Activated CD4-positive, alpha-beta memory T cell treated with anti-CD3 and anti-CD28 coated beads for 36 hours (primary cell): ENCODE measurements around the gene KAT2B. TPM values are rescaled to one million over a fixed set of nuclear protein-coding genes. Genes with fewer than 3 reads are reported as not detected.

ENCODE experiments used
- CTCF ChIA-PET: fragments of 350-600 bp; sonication (Branson Sonifier 250); formaldehyde crosslinking; loops from one replicate; lab custom pipeline; 2021; ENCODE audit warnings: antibody characterized with exemption, inconsistent platforms; lab: Charles Lee
- POLR2A ChIA-PET: fragments of 350-600 bp; sonication (Branson Sonifier 250); formaldehyde crosslinking; loops from one replicate; lab custom pipeline; 2021; ENCODE audit warnings: antibody characterized with exemption; lab: Charles Lee
- DNase-seq: peaks from one replicate; pipeline ENCODE4 v3.0.0-alpha.2; 2020
- H3K27ac Mint-ChIP-seq: one replicate; pipeline ENCODE4 v1.8.0; 2021; ENCODE audit warnings: mixed read lengths
- H3K27me3 Mint-ChIP-seq: one replicate; pipeline ENCODE4 v1.8.0; 2021; ENCODE audit warnings: mixed read lengths
- H3K36me3 Mint-ChIP-seq: one replicate; pipeline ENCODE4 v1.8.0; 2021; ENCODE audit warnings: mixed read lengths
- H3K4me1 Mint-ChIP-seq: one replicate; pipeline ENCODE4 v1.8.0; 2021; ENCODE audit warnings: low read depth, mixed read lengths
- H3K4me3 Mint-ChIP-seq: one replicate; pipeline ENCODE4 v1.8.0; 2021; ENCODE audit warnings: mild to moderate bottlenecking, mixed read lengths
- H3K9me3 Mint-ChIP-seq: one replicate; pipeline ENCODE4 v1.8.0; 2021; ENCODE audit warnings: mixed read lengths
- intact Hi-C: fragments of 100-400 bp; cut with micrococcal nuclease; formaldehyde crosslinking; loops from one replicate; pipeline ENCODE4 v1.15.1; 2023
- total RNA-seq, 2 experiments: library from RNA; stranded (reverse); gene quantifications; one replicate each; pipeline ENCODE4 v1.2.3, GENCODE V29; 2021

The KAT2B gene
- total RNA-seq, 2 experiments from 2014 or later, result 43.4 to 49.0 TPM

DNA sequence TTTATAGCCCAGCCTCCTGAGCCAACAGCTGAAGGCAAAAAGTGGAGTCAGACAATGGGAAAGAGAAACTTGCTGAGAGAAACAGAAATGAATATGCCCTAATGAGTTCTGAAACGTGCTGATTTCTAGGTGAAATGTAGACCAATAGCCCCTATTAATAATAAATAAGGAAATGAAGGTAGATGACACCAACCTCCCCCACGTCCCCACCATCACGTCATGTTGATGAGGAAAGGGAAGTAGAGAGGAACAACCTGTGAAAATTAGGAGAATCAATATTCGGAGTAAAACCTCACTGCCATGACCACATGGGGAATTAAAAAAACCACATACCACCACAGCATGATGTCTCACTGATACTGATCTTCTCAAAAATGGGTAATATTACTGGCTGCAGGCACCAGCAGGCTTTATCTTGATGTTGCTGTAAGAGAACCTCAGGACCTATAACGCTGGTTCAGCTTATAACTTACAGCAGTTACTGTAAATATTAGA is 64.0 kb downstream of the KAT2B start:
- peak overlapping the region; percentile 89 for H3K27ac Mint-ChIP-seq
- DNase-seq, result peak; percentile 62
- ChIA-PET POLR2A (interaction anchor here (0.9 to 2.4 kb wide), 6 partner anchors 20 to 82 kb away, joined by 3 to 13 read pairs (median 6); partner anchors contain the start of genes KAT2B and SGO1), CTCF (interaction anchor here (0.9 to 2.6 kb wide), 2 partner anchors 10 to 64 kb away, joined by 4 to 9 read pairs; partner anchors contain the start of gene KAT2B)
- H3K9me3 Mint-ChIP-seq, result no peaks in the 10 kb centered on the region
- peaks cover 70% of the 10 kb centered on the region for H3K4me1 Mint-ChIP-seq
- H3K4me3 Mint-ChIP-seq, result peak overlapping the region; percentile 57
- no peaks in the 10 kb centered on the region for H3K27me3 Mint-ChIP-seq
- intact Hi-C loops, result loop anchor here (1.0 to 5.0 kb wide), 6 partner anchors 43 to 173 kb away; partner anchors contain the start of gene RAB5A
- peaks cover 7% of the 10 kb centered on the region for H3K36me3 Mint-ChIP-seq

DNA sequence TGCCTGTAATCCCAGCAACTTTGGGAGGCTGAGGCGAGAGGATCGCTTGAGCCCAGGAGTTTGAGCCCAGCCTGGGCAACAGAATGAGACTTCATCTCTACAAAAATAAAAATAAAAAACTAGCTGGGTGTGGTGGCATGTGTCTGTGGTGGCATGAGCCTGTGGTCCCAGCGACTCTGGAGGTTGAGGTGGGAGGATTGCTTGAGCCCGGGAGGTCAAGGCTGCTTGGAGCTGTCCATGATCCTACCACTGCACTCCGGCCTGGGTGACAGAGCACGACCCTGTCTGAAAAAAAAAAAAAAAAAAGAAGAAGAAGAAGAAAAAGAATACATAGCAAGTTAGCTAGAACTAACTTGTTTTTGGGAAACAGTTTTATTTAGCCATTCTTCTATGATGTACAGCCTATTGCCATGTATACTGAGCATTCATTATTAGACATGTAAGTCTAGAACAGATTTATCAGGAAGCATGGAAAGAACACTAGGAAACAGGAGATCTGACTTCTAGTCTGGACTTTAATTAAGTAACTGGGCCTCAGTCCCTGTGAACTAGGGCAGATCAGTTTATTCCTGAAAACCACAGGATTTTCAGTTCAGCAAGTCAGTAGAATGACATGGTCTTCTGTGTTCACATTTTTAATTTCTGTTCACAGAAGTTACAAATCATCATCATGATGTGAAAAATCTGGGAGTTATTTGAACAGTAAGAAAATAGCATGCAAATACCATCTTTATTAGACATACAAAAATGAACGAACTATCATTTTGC is 65.5 kb downstream of the KAT2B start:
- H3K4me1 Mint-ChIP-seq, result peaks cover 56% of the 10 kb centered on the region
- POLR2A ChIA-PET, result interaction anchor here (1.2 kb wide), 1 partner anchor 13 kb away, joined by 3 read pairs; no protein-coding TSS in a partner anchor
- no peaks in the 10 kb centered on the region for H3K27me3 Mint-ChIP-seq
- H3K9me3 Mint-ChIP-seq, result no peaks in the 10 kb centered on the region
- H3K36me3 Mint-ChIP-seq, result peaks cover 9% of the 10 kb centered on the region
- intact Hi-C loops, result no loop called here
- no peak overlapping the region for H3K4me3 Mint-ChIP-seq
- peak overlapping the region; percentile 10 for H3K27ac Mint-ChIP-seq
- DNase-seq, result no peak
- CTCF ChIA-PET, result interaction anchor here (0.9 to 2.6 kb wide), 2 partner anchors 12 to 65 kb away, joined by 3 to 9 read pairs; partner anchors contain the start of gene KAT2B

DNA sequence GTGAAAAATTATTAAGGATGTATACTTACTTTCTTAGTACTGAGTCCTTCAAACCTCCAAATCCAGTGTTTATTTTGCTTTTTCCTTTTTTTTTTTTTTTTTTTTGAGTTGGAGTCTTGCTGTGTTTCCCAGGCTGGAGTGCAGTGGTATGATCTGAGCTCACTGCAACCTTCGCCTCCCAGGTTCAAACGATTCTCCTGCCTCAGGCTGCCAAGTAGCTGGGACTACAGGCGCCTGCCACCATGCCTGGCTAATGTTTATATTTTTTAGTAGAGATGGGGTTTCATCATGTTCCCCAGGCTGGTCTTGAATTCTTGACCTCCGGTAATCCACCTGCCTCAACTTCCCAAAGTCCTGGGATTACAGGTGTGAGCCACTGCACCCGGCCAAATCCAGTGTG is 67.5 kb downstream of the KAT2B start:
- intact Hi-C loops, result no loop called here
- no peaks in the 10 kb centered on the region for H3K9me3 Mint-ChIP-seq
- POLR2A ChIA-PET, result interaction anchor here (1.5 kb wide), 1 partner anchor 66 kb away, joined by 4 read pairs; no protein-coding TSS in a partner anchor
- CTCF ChIA-PET, result no interaction called here
- peaks cover 44% of the 10 kb centered on the region for H3K4me1 Mint-ChIP-seq
- H3K27me3 Mint-ChIP-seq, result no peaks in the 10 kb centered on the region
- no peak overlapping the region for H3K27ac Mint-ChIP-seq
- H3K4me3 Mint-ChIP-seq, result no peak overlapping the region
- no peak for DNase-seq
- H3K36me3 Mint-ChIP-seq, result peaks cover 18% of the 10 kb centered on the region

DNA sequence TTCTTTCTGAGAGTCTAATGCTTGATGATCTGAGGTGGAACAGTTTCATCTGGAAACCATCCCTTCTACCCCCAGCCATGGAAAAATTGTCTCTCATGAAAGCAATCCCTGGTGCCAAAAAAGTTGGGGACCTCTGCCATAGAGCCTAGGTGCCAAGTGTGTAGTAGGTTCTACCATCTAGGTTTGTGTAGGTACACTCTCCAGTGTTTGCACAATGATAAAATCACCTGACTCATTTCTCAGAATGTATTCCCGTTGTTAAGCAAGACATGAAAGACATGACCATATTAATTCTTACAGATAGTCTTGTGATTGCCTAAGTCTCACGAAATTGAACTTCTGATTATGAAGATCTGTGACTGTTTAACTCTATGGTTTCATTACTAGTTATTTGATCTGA is 68.6 kb downstream of the KAT2B start:
- Mint-ChIP-seq H3K36me3 (peaks cover 24% of the 10 kb centered on the region), H3K4me3 (no peak overlapping the region), H3K27me3 (no peaks in the 10 kb centered on the region), H3K27ac (peak overlapping the region; percentile 2), H3K4me1 (peaks cover 32% of the 10 kb centered on the region), H3K9me3 (no peaks in the 10 kb centered on the region)
- POLR2A ChIA-PET, result no interaction called here
- intact Hi-C loops, result no loop called here
- DNase-seq, result no peak
- CTCF ChIA-PET, result interaction anchor here (0.6 kb wide), 1 partner anchor 9 kb away, joined by 3 read pairs; no protein-coding TSS in a partner anchor

DNA sequence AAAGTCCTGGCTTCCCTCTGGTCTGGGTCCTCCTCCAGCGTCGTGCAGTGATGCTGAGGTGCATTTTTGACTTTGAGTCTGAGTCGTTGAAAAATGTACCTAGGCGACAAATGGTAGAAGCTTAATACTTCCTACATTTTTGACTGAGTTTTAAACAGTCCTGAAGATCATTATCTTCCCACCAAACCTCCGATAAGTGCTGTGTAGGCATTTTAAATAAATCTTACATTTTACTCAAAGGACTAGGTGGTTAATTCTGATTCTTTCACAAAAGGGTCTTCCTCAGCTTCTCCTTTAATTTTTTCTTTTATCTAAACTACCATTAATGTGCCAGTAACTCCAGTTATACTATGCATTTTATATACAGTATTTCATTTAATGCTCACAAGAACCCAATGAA is 70.6 kb downstream of the KAT2B start:
- H3K9me3 Mint-ChIP-seq, result no peaks in the 10 kb centered on the region
- CTCF ChIA-PET, result no interaction called here
- no peaks in the 10 kb centered on the region for H3K27me3 Mint-ChIP-seq
- peaks cover 16% of the 10 kb centered on the region for H3K4me1 Mint-ChIP-seq
- H3K36me3 Mint-ChIP-seq, result peaks cover 31% of the 10 kb centered on the region
- DNase-seq, result no peak
- H3K4me3 Mint-ChIP-seq, result no peak overlapping the region
- POLR2A ChIA-PET, result interaction anchor here (0.5 kb wide), 1 partner anchor 84 kb away, joined by 4 read pairs; no protein-coding TSS in a partner anchor
- H3K27ac Mint-ChIP-seq, result no peak overlapping the region
- intact Hi-C loops, result no loop called here

DNA sequence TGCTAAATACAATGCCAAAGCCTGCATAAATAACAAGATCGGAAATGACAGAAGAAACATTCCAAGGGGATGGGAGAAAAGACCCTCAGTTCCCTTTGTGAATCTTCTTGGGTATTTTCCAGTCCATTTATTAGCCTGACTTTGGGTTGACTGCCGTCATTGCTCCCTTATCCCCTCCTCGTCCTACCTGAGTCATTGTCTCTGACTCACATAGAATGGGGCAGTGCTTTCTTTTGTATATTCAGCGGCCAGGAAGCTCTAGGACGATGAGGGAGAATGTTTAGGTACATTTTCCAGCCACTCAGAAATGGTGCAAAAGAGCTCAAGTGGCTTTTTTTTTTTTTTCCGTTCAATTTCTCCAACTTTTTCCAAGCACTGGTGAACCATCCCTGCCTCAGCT is 71.6 kb downstream of the KAT2B start:
- Mint-ChIP-seq H3K4me3 (no peak overlapping the region), H3K27ac (no peak overlapping the region), H3K9me3 (no peaks in the 10 kb centered on the region), H3K4me1 (peaks cover 7% of the 10 kb centered on the region), H3K27me3 (no peaks in the 10 kb centered on the region), H3K36me3 (peaks cover 41% of the 10 kb centered on the region)
- DNase-seq, result no peak
- ChIA-PET CTCF (no interaction called here), POLR2A (no interaction called here)
- intact Hi-C loops, result no loop called here

DNA sequence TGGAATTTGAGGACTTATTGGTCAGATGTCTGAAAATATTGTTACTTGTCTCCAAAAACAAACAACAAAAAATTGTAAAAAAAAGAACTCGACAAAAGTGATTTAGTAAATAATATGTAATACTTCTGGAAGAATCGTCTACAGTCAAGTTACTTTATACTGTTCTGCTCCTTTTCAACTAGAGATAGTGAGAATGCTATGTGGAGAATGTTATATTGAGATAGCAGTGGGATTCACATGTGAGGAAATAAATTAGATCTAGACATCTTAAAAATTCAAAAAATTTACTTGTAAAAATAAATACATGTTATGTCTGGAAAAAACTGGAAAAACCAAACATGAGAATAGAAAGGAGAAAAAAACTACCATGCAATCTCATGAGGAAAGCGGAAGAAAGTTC is 80.8 kb downstream of the KAT2B start:
- CTCF ChIA-PET, result no interaction called here

DNA sequence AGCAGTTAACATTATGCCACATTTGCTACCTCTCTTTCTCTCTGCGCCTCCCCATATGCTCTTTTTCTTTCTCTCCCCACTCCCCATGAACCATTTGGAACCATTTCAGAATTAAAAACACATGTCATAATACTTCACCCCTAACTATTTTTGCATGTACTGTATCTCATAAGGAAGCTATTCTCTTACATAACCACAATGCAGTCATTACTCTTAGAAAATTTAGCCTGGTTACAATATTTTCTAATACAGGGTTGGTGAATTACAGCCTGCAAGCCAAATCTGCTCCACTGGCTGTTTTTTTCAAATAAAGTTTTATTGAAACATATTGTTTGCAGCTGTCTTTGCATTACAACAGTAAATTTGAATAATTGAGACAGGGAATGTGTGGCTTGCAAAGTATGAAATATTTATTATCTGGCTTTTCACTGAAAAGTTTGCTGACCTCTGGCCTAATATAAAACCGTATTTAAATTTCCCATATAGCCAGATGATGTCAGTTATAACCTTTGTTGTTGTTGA is 82.9 kb downstream of the KAT2B start:
- no peak overlapping the region for H3K4me3 Mint-ChIP-seq
- no peak overlapping the region for H3K27ac Mint-ChIP-seq
- no peak for DNase-seq
- POLR2A ChIA-PET, result no interaction called here
- CTCF ChIA-PET, result no interaction called here
- H3K4me1 Mint-ChIP-seq, result no peaks in the 10 kb centered on the region
- H3K36me3 Mint-ChIP-seq, result peaks cover 40% of the 10 kb centered on the region
- H3K9me3 Mint-ChIP-seq, result no peaks in the 10 kb centered on the region
- H3K27me3 Mint-ChIP-seq, result no peaks in the 10 kb centered on the region
- intact Hi-C loops, result no loop called here

More for the DNA sequence above, 80.8 kb downstream of the KAT2B start:
- Mint-ChIP-seq H3K9me3 (no peaks in the 10 kb centered on the region), H3K27me3 (no peaks in the 10 kb centered on the region), H3K4me1 (no peaks in the 10 kb centered on the region), H3K36me3 (peaks cover 52% of the 10 kb centered on the region), H3K4me3 (no peak overlapping the region), H3K27ac (no peak overlapping the region)
- no peak for DNase-seq
- POLR2A ChIA-PET, result no interaction called here
- intact Hi-C loops, result no loop called here

DNA sequence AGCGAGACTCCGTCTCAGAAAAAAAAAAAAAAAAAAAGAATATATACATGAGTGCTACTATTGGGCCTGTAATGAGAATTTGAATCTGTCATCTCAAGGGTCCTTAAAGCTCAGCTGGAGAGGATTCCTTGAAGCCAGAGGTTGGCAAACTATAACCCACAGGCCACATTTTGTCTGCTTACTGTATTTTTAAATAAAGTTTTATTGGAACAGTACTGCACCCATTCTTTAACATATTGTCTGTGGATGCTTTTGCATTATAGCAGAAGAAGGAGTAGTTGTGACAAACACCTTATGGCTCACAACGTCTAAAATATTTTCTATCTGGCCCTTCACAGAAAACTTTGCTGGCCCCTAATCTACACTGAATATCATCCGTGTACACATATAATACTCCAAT is 85.0 kb downstream of the KAT2B start:
- intact Hi-C loops, result no loop called here
- H3K27ac Mint-ChIP-seq, result no peak overlapping the region
- H3K4me3 Mint-ChIP-seq, result no peak overlapping the region
- H3K9me3 Mint-ChIP-seq, result no peaks in the 10 kb centered on the region
- no peak for DNase-seq
- peaks cover 42% of the 10 kb centered on the region for H3K36me3 Mint-ChIP-seq
- CTCF ChIA-PET, result no interaction called here
- no peaks in the 10 kb centered on the region for H3K27me3 Mint-ChIP-seq
- no peaks in the 10 kb centered on the region for H3K4me1 Mint-ChIP-seq
- POLR2A ChIA-PET, result no interaction called here

DNA sequence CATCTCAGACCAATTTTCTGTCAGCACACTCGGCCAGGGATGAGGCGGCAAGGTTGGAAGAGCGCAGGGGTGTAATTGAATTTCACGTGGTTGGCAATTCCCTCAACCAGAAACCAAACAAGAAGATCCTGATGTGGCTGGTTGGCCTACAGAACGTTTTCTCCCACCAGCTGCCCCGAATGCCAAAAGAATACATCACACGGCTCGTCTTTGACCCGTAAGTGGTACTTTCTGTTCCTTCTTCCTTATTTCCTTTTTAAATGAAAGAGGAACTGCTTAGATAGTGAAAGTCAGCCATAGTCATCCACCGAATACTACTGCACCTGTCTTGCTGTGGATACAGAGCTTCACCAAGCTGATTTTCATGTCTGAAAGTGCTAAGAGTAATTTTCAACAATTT is 85.7 kb downstream of the KAT2B start:
- CTCF ChIA-PET, result interaction anchor here (0.6 kb wide), 1 partner anchor 109 kb away, joined by 4 read pairs; no protein-coding TSS in a partner anchor
- POLR2A ChIA-PET, result interaction anchor here (0.5 kb wide), 1 partner anchor 46 kb away, joined by 4 read pairs; no protein-coding TSS in a partner anchor
- Mint-ChIP-seq H3K36me3 (peaks cover 42% of the 10 kb centered on the region), H3K27ac (no peak overlapping the region), H3K4me1 (no peaks in the 10 kb centered on the region), H3K27me3 (no peaks in the 10 kb centered on the region), H3K4me3 (no peak overlapping the region), H3K9me3 (no peaks in the 10 kb centered on the region)
- no peak for DNase-seq
- intact Hi-C loops, result no loop called here

DNA sequence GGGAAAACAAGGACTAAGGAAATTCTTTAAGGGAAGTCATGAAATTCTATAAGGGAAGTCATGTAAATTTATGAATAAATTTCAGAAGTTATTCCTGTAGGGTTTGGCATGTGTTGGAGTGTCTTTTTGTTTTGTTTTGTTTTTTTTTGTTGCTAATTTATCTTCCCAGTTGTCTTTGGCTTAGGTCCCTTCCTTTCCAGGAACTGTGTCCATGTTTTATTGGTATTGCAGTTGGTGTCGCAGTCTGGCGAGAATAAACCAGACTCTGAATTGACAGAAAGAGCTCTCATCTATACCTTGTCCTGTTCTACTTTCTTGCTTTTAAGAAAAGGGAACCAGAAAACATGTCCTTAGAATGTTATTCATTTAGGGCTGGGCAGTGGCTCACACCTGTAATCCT is 88.1 kb downstream of the KAT2B start:
- no peaks in the 10 kb centered on the region for H3K27me3 Mint-ChIP-seq
- no peak overlapping the region for H3K27ac Mint-ChIP-seq
- intact Hi-C loops, result no loop called here
- CTCF ChIA-PET, result no interaction called here
- H3K9me3 Mint-ChIP-seq, result no peaks in the 10 kb centered on the region
- POLR2A ChIA-PET, result no interaction called here
- no peaks in the 10 kb centered on the region for H3K4me1 Mint-ChIP-seq
- no peak overlapping the region for H3K4me3 Mint-ChIP-seq
- no peak for DNase-seq
- peaks cover 26% of the 10 kb centered on the region for H3K36me3 Mint-ChIP-seq

DNA sequence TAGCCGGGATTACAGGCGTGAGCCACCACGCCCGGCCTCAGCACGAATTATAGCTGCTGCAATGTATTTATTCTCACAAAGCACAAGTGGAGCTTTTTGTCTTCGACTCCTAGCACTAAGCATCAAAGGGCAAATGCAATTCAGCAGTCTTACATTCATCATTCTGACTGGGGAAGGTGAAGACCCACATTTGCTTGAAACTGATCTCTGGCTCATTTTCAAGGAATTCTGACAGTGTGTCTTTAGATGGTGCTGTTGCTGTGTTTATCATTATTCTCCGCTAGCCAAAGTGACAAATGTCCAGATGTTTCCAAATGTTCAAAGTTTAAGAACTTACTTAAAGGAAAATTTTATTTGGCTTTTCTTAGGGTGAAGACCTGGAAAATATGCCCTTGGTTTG is 89.9 kb downstream of the KAT2B start:
- Mint-ChIP-seq H3K36me3 (peaks cover 18% of the 10 kb centered on the region), H3K27me3 (no peaks in the 10 kb centered on the region), H3K4me3 (no peak overlapping the region), H3K27ac (no peak overlapping the region), H3K9me3 (no peaks in the 10 kb centered on the region), H3K4me1 (no peaks in the 10 kb centered on the region)
- ChIA-PET CTCF (interaction anchor here (0.5 kb wide), 1 partner anchor 15 kb away, joined by 3 read pairs; no protein-coding TSS in a partner anchor), POLR2A (no interaction called here)
- DNase-seq, result no peak
- intact Hi-C loops, result no loop called here
